Measurements from ENCODE around the gene NDUFS7.

NDUFS7 gene

GRCh38 chr19:1386945-1387683, 3.4 kb downstream of the NDUFS7 start:
- no peak for DNase-seq (ENCODE audit: low read depth)

- no peak for DNase-seq (ENCODE audit: low read depth)
These were observed 4.3 kb downstream of the NDUFS7 start for GRCh38 chr19:1387684-1388636.

GRCh38 chr19:1388637-1389026, 4.9 kb downstream of the NDUFS7 start:
- DNase-seq (ENCODE audit: low read depth), result no peak

GRCh38 chr19:1389033-1389940, 5.6 kb downstream of the NDUFS7 start:
- DNase-seq (ENCODE audit: low read depth), result no peak

GRCh38 chr19:1390890-1391423, 7.2 kb downstream of the NDUFS7 start:
- DNase-seq (ENCODE audit: low read depth), result no peak

GRCh38 chr19:1392407-1392806, 8.7 kb downstream of the NDUFS7 start:
- DNase-seq (ENCODE audit: low read depth), result no peak

- DNase-seq (ENCODE audit: low read depth), result no peak
These were observed 9.3 kb downstream of the NDUFS7 start for GRCh38 chr19:1392939-1393530.

GRCh38 chr19:1393841-1394240, 10.1 kb downstream of the NDUFS7 start:
- no peak for DNase-seq (ENCODE audit: low read depth)

- no peak for DNase-seq (ENCODE audit: low read depth)
These were observed 10.8 kb downstream of the NDUFS7 start for GRCh38 chr19:1394252-1395193.

GRCh38 chr19:1395194-1396018, 11.7 kb downstream of the NDUFS7 start:
- no peak for DNase-seq (ENCODE audit: low read depth)

- DNase-seq (ENCODE audit: low read depth), result no peak
These were observed 12.5 kb downstream of the NDUFS7 start for GRCh38 chr19:1396019-1396767.

GRCh38 chr19:1396768-1397679, 13.3 kb downstream of the NDUFS7 start:
- no peak for DNase-seq (ENCODE audit: low read depth)

- no peak for DNase-seq (ENCODE audit: low read depth)
These were observed 14.1 kb downstream of the NDUFS7 start for GRCh38 chr19:1397838-1398237.

- DNase-seq (ENCODE audit: low read depth), result no peak
These were observed 15.4 kb downstream of the NDUFS7 start for GRCh38 chr19:1399079-1399478.

GRCh38 chr19:1399745-1400144, 16.0 kb downstream of the NDUFS7 start:
- DNase-seq (ENCODE audit: low read depth), result no peak

- no peak for DNase-seq (ENCODE audit: low read depth)
These were observed 16.8 kb downstream of the NDUFS7 start for GRCh38 chr19:1400281-1401137.
